ENCODE results near the gene KCNG1.
A peak's percentile ranks its signal among the peaks of the same experiment; 100 is the strongest.
"Not testable (repeated sequence)": the region's sequence is repeated elsewhere in the genome, so short reads cannot be mapped to it uniquely, and the experiment has no call there.

The KCNG1 gene

DNA sequence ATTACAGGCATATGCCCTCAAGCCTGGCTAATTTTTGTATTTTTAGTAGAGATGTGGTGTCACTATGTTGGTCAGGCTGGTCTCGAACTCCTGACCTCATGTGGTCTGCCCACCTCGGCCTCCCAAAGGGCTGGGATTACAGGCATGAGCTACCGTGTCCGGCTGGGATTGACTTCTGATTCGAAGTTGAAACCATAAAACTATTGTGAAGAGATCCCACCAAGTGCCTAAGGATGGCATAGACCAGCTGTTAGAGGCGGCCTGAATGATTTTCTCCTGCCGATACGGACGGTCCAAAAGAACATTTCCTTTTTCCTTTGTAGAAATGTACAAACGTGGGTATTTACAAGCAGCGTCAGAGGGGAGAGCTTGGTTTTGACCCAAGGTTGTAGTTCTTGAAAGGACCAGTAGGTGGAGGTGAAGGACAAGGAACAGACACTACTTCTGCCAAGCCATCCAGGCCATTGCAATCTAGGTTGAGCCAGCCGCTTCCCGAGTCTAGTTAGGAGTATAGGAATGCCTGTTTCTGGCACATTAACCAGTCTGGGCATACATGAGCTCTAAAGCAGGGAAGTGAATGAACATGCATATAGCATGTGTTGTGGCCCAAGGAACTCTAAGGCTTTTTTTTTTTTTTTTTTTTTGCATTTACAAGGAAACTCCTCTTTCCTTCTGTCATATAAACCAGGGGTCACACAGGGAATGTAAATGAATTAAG is 35.3 kb downstream of the KCNG1 start:
- DNase-seq (ENCODE audit: low read depth, low spot score) = no peak

- no peak for DNase-seq (ENCODE audit: low read depth, low spot score)
Measured at GRCh38 chr20:50983321-50983720, 39.6 kb downstream of the KCNG1 start.

- no peak for DNase-seq (ENCODE audit: low read depth, low spot score)
Measured at GRCh38 chr20:50982363-50982762, 40.5 kb downstream of the KCNG1 start.

DNA sequence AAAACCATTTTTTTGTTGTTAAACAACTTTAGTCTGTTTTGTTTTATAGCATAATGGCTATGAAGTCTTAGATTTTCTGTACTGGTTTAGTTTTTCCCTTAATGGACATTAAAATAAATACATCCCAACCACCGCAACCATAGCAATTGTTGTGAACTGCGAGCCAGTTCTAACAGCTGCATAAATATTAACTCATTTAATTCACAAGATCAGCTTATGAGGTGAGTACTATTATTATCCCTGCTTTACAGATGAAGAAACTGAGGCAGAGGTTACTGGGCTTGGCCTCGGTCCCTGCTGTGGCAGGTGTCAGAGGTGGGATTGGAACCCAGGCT is 41.2 kb downstream of the KCNG1 start:
- no peak for DNase-seq (ENCODE audit: low read depth, low spot score)

DNA sequence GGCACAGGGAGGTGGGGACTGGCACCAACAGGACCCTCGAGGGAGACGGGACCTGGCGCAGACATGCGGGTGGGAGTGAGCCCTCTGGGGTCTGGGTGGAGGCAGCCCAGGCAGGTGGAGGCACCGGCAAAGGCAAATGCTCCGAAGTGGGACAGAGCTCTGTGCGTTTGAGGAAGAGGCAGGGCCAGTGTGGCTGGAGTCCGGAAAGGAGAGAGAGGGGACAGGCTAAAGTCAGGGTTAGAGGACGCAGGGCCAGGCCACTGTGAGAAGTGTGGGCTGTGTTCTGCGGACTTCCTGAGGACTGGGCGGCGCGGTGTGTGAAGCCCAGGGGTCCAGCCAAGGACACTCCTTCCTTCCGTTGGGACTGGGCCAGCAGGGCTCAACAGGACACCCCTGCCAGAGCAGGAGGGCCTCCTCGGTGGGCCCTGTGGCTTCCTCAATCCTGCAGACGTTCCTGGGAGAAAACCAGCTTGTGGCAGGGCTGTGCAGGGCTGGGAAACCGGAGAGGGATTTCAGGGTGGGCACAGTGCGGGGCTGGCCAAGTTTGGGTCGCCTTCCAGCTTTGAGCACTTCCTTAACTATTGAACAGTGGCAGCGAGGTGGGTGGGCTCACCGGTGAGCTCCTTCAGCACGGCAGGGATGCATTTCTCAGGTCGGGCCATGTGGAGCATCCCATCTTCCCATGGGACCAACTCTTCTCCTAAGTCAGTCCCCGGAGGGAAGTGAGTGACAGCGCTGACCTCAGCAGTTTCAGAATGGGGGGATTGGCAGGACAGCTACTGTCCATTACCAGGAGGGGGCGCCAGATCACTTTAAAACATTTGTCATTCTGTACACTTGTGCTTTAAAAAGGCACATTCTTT is 41.8 kb downstream of the KCNG1 start:
- no peak for DNase-seq (ENCODE audit: low read depth, low spot score)

DNA sequence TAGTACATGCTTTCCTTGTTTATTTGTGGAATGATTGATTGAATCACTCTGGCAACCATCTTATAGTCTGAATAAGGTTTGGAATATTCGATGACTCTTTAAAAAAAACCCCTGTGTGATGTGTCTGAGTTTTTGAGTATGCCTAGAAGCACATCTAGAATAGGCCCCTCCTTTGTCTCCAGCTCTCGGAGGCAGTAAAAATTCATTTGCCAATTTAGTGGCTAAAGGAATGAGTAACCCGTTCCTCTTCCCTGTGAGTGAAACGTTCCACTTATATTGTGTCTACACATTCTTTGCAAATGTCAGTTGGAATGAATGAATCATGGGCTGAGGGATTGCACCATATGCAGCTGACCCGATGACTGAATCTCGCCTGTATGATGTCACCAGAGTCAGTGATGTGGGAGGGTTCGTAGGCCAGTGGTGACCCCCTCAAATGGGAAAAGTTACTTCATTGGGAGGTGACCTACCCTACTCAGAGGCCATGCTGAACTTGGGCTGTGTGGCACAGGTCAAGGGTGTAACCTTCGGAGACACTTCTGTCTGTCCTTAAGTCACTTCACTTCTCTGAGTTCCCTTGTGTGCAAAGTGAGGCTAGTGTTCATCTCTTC is 42.7 kb downstream of the KCNG1 start:
- DNase-seq (ENCODE audit: low read depth, low spot score) = no peak

- DNase-seq (ENCODE audit: low read depth, low spot score) = not testable (repeated sequence)
Measured at GRCh38 chr20:50978533-50978932, 44.4 kb downstream of the KCNG1 start.

DNA sequence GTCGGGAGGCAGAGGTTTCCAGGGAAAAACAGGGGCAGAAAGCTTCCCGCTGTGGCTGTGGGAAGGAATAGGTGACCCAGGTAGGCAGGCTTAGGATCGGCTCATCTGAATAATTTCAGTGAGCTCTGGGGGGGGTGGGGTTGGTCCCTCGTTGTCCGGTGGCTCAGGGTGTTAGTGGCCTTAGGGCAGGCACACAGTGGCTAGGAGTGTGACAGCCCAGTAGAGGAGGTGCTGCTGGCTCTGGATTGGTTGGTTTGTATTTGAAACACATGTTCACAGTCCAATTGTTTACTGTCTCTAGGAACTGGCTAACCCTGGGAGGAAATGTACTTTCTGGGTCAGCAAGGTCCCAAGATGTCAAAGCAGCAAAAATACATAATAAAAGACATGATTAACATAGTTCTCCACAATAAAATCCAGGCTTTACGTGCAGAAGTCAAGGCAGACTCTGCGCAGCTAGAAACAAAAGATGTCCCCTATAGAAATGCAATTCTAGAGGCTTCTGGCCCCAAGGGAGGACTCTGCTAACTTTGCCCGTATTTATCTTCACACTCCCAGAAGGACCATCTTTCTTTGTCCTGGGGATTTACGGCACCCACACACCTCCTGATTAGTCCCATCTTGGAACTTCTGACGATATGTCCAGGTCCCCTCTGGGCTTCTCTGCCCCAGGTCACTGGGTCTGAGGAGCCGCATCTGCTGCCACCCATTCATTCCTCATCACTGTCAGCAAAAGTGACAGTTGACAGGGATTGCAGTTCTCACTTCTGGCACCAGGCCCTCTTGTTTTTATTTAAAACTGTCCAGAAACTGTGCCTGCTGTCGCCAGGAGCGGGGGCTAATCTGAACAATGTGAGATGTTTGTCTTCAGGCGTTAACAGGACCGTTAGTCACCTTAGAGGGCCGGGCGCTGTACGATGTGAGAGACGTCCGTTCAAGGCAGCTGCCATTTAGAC is 45.6 kb downstream of the KCNG1 start:
- no peak for DNase-seq (ENCODE audit: low read depth, low spot score)

GRCh38 chr20:50975701-50976330 is 47.1 kb downstream of the KCNG1 start:
- DNase-seq (ENCODE audit: low read depth, low spot score) = no peak

- no peak for DNase-seq (ENCODE audit: low read depth, low spot score)
Measured at GRCh38 chr20:50969912-50970311, 53.0 kb downstream of the KCNG1 start.

DNA sequence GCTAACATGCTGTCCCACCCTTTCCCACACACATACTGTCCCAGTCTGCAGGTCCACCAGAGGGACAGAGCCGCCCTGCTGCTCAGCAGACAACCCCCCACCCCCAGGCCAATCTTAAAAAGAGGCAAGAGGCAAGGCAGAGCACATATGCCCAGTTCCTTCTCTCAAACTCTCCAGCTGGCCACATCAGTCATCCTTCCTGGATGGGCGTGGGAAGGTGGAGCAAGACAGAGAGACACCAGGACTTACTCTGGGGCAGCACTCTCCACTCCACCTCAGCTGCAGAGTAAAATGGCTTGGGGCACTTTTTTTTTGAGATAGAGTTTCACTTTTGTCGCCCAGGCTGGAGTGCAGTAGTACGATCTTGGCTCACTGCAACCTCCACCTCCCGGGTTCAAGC is 53.5 kb downstream of the KCNG1 start:
- DNase-seq (ENCODE audit: low read depth, low spot score) = no peak

- no peak for DNase-seq (ENCODE audit: low read depth, low spot score)
Measured at GRCh38 chr20:50968289-50968688, 54.6 kb downstream of the KCNG1 start.

DNA sequence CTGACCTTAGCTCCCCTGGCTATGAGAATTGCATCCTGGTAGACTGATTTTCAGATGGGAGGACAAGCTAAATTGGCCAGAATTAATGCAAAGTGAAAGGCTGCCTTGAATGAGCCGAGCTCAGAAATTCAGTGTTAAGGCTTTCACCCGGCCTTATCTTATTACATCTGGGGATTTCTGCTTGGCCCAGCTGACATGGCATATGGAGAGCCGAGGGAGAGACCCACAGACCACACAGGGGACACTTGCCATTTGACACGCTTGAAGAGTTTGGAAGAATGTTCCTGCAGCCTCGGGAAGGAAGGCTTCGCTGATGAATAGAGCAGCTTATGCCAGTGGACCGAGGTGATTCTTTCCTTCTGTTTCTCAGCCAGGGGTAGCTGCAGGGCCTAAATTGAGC is 55.3 kb downstream of the KCNG1 start:
- no peak for DNase-seq (ENCODE audit: low read depth, low spot score)

GRCh38 chr20:50959543-50960126 is 63.3 kb downstream of the KCNG1 start:
- no peak for DNase-seq (ENCODE audit: low read depth, low spot score)

DNA sequence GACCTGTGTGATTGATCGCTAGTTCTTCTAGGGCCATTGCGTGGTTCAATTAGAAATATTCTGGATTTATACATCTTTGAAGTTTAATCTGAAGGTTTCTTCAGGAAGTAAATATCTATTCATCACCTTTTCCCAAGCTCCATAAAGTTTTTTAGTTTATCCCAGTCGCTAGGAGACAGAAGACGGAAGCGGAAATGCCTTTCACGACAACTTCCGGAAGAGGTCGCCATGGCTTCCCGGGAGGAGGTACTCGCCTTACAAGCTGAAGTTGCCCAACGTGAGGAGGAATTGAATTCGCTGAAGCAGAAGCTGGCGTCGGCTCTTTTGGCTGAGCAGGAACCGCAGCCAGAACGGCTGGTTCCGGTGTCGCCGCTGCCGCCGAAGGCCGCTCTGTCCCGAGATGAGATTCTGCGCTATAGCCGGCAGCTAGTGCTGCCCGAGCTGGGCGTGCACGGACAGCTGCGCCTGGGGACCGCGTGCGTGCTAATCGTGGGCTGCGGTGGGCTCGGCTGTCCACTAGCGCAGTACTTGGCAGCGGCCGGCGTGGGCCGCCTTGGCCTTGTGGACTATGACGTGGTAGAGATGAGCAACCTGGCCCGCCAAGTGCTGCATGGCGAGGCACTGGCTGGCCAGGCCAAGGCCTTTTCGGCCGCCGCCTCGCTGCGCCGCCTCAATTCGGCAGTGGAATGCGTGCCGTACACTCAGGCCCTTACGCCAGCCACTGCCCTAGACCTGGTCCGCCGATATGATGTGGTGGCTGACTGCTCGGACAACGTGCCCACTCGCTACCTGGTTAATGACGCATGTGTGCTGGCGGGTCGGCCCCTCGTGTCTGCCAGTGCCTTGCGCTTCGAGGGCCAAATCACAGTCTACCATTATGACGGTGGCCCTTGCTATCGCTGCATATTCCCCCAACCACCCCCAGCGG is 64.0 kb downstream of the KCNG1 start, which contains the start of gene MOCS3:
TSS of gene MOCS3 (plus strand) at position 204 of the 928 bp plus-strand sequence. CDS start at position 229, 25 bp downstream.
- DNase-seq (ENCODE audit: low read depth, low spot score) = peak; percentile 56

DNA sequence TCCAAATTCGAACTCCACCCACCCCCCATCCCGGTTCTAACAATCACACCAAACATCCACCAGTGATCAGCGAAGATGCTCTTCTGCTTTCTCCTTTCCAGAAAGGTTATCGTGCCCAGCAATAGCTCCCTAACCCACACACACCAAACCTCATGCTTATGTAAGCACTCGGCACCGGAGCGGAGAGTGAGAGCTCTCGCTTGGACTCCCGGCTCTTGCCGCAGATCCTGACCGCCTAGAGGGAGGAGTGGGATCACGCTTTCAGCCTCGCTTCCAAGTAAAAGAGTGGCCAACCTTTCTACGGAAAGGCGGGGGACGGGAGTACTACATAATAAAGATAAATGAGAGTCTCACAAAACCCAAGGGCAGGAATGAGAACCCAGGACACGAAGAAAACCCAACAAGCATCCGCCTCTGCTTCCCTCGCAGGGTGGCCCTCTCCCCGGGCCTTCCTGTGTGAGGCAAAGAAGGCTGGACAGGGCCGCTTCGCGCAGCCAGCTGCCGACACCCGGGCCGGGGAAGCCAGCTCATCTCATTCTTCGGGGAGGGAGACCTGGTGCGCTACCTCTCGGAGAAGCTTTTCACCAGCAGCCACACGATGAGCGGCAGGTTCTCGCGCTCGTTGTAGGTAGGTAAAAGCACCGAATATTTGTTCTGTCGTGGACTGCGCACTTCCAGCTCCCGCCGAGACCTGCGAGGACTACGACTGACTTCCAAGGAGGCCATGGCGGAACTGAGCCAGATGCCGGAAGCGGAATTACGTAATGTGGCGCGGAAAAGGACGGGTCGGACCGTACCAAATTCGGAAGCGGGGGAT is 64.9 kb downstream of the KCNG1 start, which contains the start of gene DPM1:
TSS of gene DPM1 (minus strand) at position 735 of the 817 bp plus-strand sequence. CDS start at position 726, 9 bp downstream.
- DNase-seq (ENCODE audit: low read depth, low spot score) = peak; percentile 42

GRCh38 chr20:50957276-50957675 is 65.6 kb downstream of the KCNG1 start:
- no peak for DNase-seq (ENCODE audit: low read depth, low spot score)

DNA sequence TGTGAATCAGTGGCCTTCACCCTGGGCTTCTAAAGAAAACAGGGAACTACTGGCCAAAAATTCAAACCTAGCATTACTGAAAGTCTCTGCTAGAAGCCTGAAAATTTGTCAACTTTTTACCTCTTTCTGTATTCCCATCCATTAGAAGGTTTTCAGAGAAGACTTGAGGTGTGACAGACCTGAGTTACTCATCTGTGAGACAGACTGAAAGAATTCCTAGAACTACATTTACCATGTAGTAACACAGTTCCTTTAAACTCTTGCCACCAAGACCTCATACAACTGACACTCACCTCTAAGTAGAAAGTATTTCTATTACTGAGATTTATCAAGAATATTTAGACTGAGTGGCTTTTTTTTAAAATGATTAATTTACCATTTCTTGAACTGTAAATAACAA is 69.1 kb downstream of the KCNG1 start:
- DNase-seq (ENCODE audit: low read depth, low spot score) = no peak

All from iPS DF 19.7 (cell line).